ENCODE data around the gene NUP160. TPM values are rescaled to one million over a fixed set of nuclear protein-coding genes. Genes with fewer than 3 reads are reported as not detected.
A peak's percentile ranks its signal among the peaks of the same experiment; 100 is the strongest.

Gene NUP160
- total and polyA plus RNA-seq, 2 of the 13 experiments (the other 11 are each of a cell fraction or from before 2014, with no cell fraction given), result 28.3 to 43.5 TPM

GRCh38 chr11:47847892-47848699, at the start of gene NUP160 (continued):
- peak; percentile 93 for TF ChIP-seq ZFP91 (CRISPR knock-in tag; IDR thresholded peaks at IDR 0.05; ENCODE audit: borderline replicate concordance)
- no peak for TF ChIP-seq ZNF530 (CRISPR knock-in tag; IDR thresholded peaks at IDR 0.05; ENCODE audit: low read depth)
- TF ChIP-seq POLR2AphosphoS5 (IDR thresholded peaks at IDR 0.05; ENCODE audit: low read depth, low read length), result peak; percentile 89
- peak; percentile 73 for TF ChIP-seq U2AF1 (optimal IDR thresholded peaks at IDR 0.05; ENCODE audit: low read depth, low read length)
- no peak for TF ChIP-seq SOX6 (IDR thresholded peaks at IDR 0.05)
- TF ChIP-seq SOX6 (CRISPR knock-in tag; IDR thresholded peaks at IDR 0.05), result peak; percentile 64
- TF ChIP-seq ZNF616 (CRISPR knock-in tag; IDR thresholded peaks at IDR 0.05; ENCODE audit: low read depth), result 0 out of 2 replicates have a peak, but pooled peaks have one; percentile 24
- no peak for TF ChIP-seq ZNF816 (CRISPR knock-in tag; IDR thresholded peaks at IDR 0.05; ENCODE audit: borderline replicate concordance)
- TF ChIP-seq CREB1 (IDR thresholded peaks at IDR 0.05), result peak; percentile 84
- peak; percentile 97 for TF ChIP-seq CREB1 (CRISPR knock-in tag; IDR thresholded peaks at IDR 0.05)
- peak; percentile 87; the same call in 1 of the 2 replicates for TF ChIP-seq TRAFD1 (CRISPR knock-in tag; IDR thresholded peaks at IDR 0.05; ENCODE audit: borderline replicate concordance)
- peak; percentile 87 for TF ChIP-seq KDM5A (IDR thresholded peaks at IDR 0.05; ENCODE audit: borderline replicate concordance, low read length)
- peak; percentile 85 for TF ChIP-seq ZFY (CRISPR knock-in tag; IDR thresholded peaks at IDR 0.05)
- peak; percentile 73; the same call in 1 of the 2 replicates for TF ChIP-seq ZNF773 (CRISPR knock-in tag; IDR thresholded peaks at IDR 0.05; ENCODE audit: borderline replicate concordance)
- TF ChIP-seq MAFG (CRISPR knock-in tag; IDR thresholded peaks at IDR 0.05), result no peak
- TF ChIP-seq ZNF235 (CRISPR knock-in tag; IDR thresholded peaks at IDR 0.05; ENCODE audit: borderline replicate concordance), result peak; percentile 40; the same call in 1 of the 2 replicates
- 0 out of 2 replicates have a peak, but pooled peaks have one; percentile 51 for TF ChIP-seq ZNF30 (CRISPR knock-in tag; IDR thresholded peaks at IDR 0.05)
- TF ChIP-seq ZNF75D (CRISPR knock-in tag; IDR thresholded peaks at IDR 0.05; ENCODE audit: borderline replicate concordance), result no peak
- peak; percentile 77; the same call in 1 of the 2 replicates for TF ChIP-seq TOPORS (CRISPR knock-in tag; IDR thresholded peaks at IDR 0.05)
- TF ChIP-seq JARID2 (CRISPR knock-in tag; IDR thresholded peaks at IDR 0.05; ENCODE audit: insufficient replicate concordance), result no peak
- peak; percentile 82; the same call in 1 of the 2 replicates for TF ChIP-seq CENPT (CRISPR knock-in tag; IDR thresholded peaks at IDR 0.05; ENCODE audit: low read depth)
- TF ChIP-seq ATF4 (CRISPR knock-in tag; IDR thresholded peaks at IDR 0.05), result no peak
- no peak for TF ChIP-seq HDAC6 (IDR thresholded peaks at IDR 0.05; ENCODE audit: low read depth, low read length)
- TF ChIP-seq KLF11 (CRISPR knock-in tag; IDR thresholded peaks at IDR 0.05), result 0 out of 2 replicates have a peak, but pooled peaks have one; percentile 27

Measured in HepG2 (cell line).